Activated naive CD8-positive, alpha-beta T cell treated with anti-CD3 and anti-CD28 coated beads for 36 hours (primary cell): ENCODE measurements around the gene ARHGEF4. TPM values are rescaled to one million over a fixed set of nuclear protein-coding genes. Genes with fewer than 3 reads are reported as not detected.

Experiments
- DNase-seq: peaks from one replicate; pipeline ENCODE4 v3.0.0; 2021
- H3K27ac Mint-ChIP-seq: one replicate; pipeline ENCODE4 v1.8.0; 2022; ENCODE audit warnings: mild to moderate bottlenecking, moderate library complexity, mixed read lengths
- H3K27me3 Mint-ChIP-seq: one replicate; pipeline ENCODE4 v1.8.0; 2022; ENCODE audit warnings: mild to moderate bottlenecking, mixed read lengths
- H3K36me3 Mint-ChIP-seq: one replicate; pipeline ENCODE4 v1.8.0; 2021; ENCODE audit warnings: mild to moderate bottlenecking, mixed read lengths
- H3K4me1 Mint-ChIP-seq: one replicate; pipeline ENCODE4 v1.8.0; 2021; ENCODE audit warnings: mixed read lengths
- H3K4me3 Mint-ChIP-seq: one replicate; pipeline ENCODE4 v1.8.0; 2022; ENCODE audit warnings: mild to moderate bottlenecking, moderate library complexity, mixed read lengths
- H3K9me3 Mint-ChIP-seq: one replicate; pipeline ENCODE4 v1.8.0; 2022; ENCODE audit warnings: mixed read lengths
- total RNA-seq, 2 experiments: library from RNA; stranded (reverse); gene quantifications; one replicate each; pipeline ENCODE4 v1.2.3, GENCODE V29; 2021

ARHGEF4 gene
- total RNA-seq, 2 experiments from 2014 or later = 2.8 to 3.3 TPM

- Mint-ChIP-seq H3K27ac (peak overlapping the region; percentile 93), H3K4me1 (peaks cover 23% of the 10 kb centered on the region), H3K4me3 (peak overlapping the region; percentile 4), H3K9me3 (no peaks in the 10 kb centered on the region), H3K27me3 (peaks cover 4% of the 10 kb centered on the region), H3K36me3 (no peaks in the 10 kb centered on the region)
- DNase-seq = peak; percentile 76
Measured at GRCh38 chr2:130824492-130825061, 12.1 kb upstream of the ARHGEF4 start.

- Mint-ChIP-seq H3K4me3 (no peak overlapping the region), H3K9me3 (no peaks in the 10 kb centered on the region), H3K27me3 (peaks cover 4% of the 10 kb centered on the region), H3K4me1 (peaks cover 23% of the 10 kb centered on the region), H3K36me3 (no peaks in the 10 kb centered on the region), H3K27ac (no peak overlapping the region)
- DNase-seq = no peak
Measured at GRCh38 chr2:130825231-130825965, 11.3 kb upstream of the ARHGEF4 start.

- no peaks in the 10 kb centered on the region for H3K36me3 Mint-ChIP-seq
- H3K27ac Mint-ChIP-seq = no peak overlapping the region
- no peaks in the 10 kb centered on the region for H3K9me3 Mint-ChIP-seq
- no peak for DNase-seq
- H3K4me1 Mint-ChIP-seq = peaks cover 23% of the 10 kb centered on the region
- no peak overlapping the region for H3K4me3 Mint-ChIP-seq
- peaks cover 4% of the 10 kb centered on the region for H3K27me3 Mint-ChIP-seq
Measured at GRCh38 chr2:130825966-130826253, 10.8 kb upstream of the ARHGEF4 start.

- Mint-ChIP-seq H3K36me3 (no peaks in the 10 kb centered on the region), H3K4me1 (peaks cover 23% of the 10 kb centered on the region), H3K9me3 (no peaks in the 10 kb centered on the region), H3K27me3 (peaks cover 4% of the 10 kb centered on the region), H3K4me3 (no peak overlapping the region), H3K27ac (no peak overlapping the region)
- DNase-seq = no peak
Measured at GRCh38 chr2:130826419-130826818, 10.3 kb upstream of the ARHGEF4 start.

- Mint-ChIP-seq H3K27ac (no peak overlapping the region), H3K4me3 (no peak overlapping the region), H3K4me1 (peaks cover 23% of the 10 kb centered on the region), H3K9me3 (no peaks in the 10 kb centered on the region), H3K27me3 (peaks cover 4% of the 10 kb centered on the region), H3K36me3 (no peaks in the 10 kb centered on the region)
- no peak for DNase-seq
Measured at GRCh38 chr2:130826821-130827501, 9.8 kb upstream of the ARHGEF4 start.

- Mint-ChIP-seq H3K36me3 (no peaks in the 10 kb centered on the region), H3K9me3 (no peaks in the 10 kb centered on the region), H3K27me3 (peaks cover 4% of the 10 kb centered on the region), H3K4me3 (no peak overlapping the region), H3K27ac (no peak overlapping the region), H3K4me1 (peaks cover 23% of the 10 kb centered on the region)
- DNase-seq = no peak
Measured at GRCh38 chr2:130827502-130828251, 9.0 kb upstream of the ARHGEF4 start.

GRCh38 chr2:130828461-130828860, 8.3 kb upstream of the ARHGEF4 start:
- peaks cover 9% of the 10 kb centered on the region for H3K27me3 Mint-ChIP-seq
- no peaks in the 10 kb centered on the region for H3K9me3 Mint-ChIP-seq
- no peaks in the 10 kb centered on the region for H3K36me3 Mint-ChIP-seq
- H3K27ac Mint-ChIP-seq = no peak overlapping the region
- DNase-seq = no peak
- peaks cover 17% of the 10 kb centered on the region for H3K4me1 Mint-ChIP-seq
- no peak overlapping the region for H3K4me3 Mint-ChIP-seq

- DNase-seq = no peak
- Mint-ChIP-seq H3K27ac (no peak overlapping the region), H3K4me1 (peaks cover 12% of the 10 kb centered on the region), H3K27me3 (peaks cover 14% of the 10 kb centered on the region), H3K4me3 (no peak overlapping the region), H3K36me3 (no peaks in the 10 kb centered on the region), H3K9me3 (no peaks in the 10 kb centered on the region)
Measured at GRCh38 chr2:130829015-130829414, 7.7 kb upstream of the ARHGEF4 start.

GRCh38 chr2:130830538-130830937, 6.2 kb upstream of the ARHGEF4 start:
- H3K4me3 Mint-ChIP-seq = no peak overlapping the region
- H3K4me1 Mint-ChIP-seq = no peaks in the 10 kb centered on the region
- no peaks in the 10 kb centered on the region for H3K9me3 Mint-ChIP-seq
- H3K27me3 Mint-ChIP-seq = peaks cover 26% of the 10 kb centered on the region
- no peak overlapping the region for H3K27ac Mint-ChIP-seq
- DNase-seq = no peak
- no peaks in the 10 kb centered on the region for H3K36me3 Mint-ChIP-seq

- Mint-ChIP-seq H3K4me1 (no peaks in the 10 kb centered on the region), H3K4me3 (no peak overlapping the region), H3K27ac (no peak overlapping the region), H3K36me3 (no peaks in the 10 kb centered on the region), H3K9me3 (no peaks in the 10 kb centered on the region), H3K27me3 (peaks cover 34% of the 10 kb centered on the region)
- DNase-seq = no peak
Measured at GRCh38 chr2:130831356-130831755, 5.4 kb upstream of the ARHGEF4 start.

GRCh38 chr2:130832296-130832940, 4.3 kb upstream of the ARHGEF4 start:
- DNase-seq = no peak
- Mint-ChIP-seq H3K9me3 (no peaks in the 10 kb centered on the region), H3K27me3 (peaks cover 36% of the 10 kb centered on the region), H3K27ac (no peak overlapping the region), H3K4me1 (no peaks in the 10 kb centered on the region), H3K4me3 (no peak overlapping the region), H3K36me3 (no peaks in the 10 kb centered on the region)

- Mint-ChIP-seq H3K27me3 (peaks cover 52% of the 10 kb centered on the region), H3K9me3 (no peaks in the 10 kb centered on the region), H3K4me1 (no peaks in the 10 kb centered on the region), H3K36me3 (no peaks in the 10 kb centered on the region), H3K4me3 (no peak overlapping the region), H3K27ac (no peak overlapping the region)
- no peak for DNase-seq
Measured at GRCh38 chr2:130834091-130834930, 2.4 kb upstream of the ARHGEF4 start.

GRCh38 chr2:130834931-130835765, 1.6 kb upstream of the ARHGEF4 start:
- DNase-seq = no peak
- H3K27me3 Mint-ChIP-seq = peaks cover 53% of the 10 kb centered on the region
- H3K9me3 Mint-ChIP-seq = no peaks in the 10 kb centered on the region
- H3K4me1 Mint-ChIP-seq = no peaks in the 10 kb centered on the region
- H3K27ac Mint-ChIP-seq = no peak overlapping the region
- H3K4me3 Mint-ChIP-seq = no peak overlapping the region
- H3K36me3 Mint-ChIP-seq = no peaks in the 10 kb centered on the region

GRCh38 chr2:130835766-130836015, 1.0 kb upstream of the ARHGEF4 start:
- H3K4me1 Mint-ChIP-seq = no peaks in the 10 kb centered on the region
- no peaks in the 10 kb centered on the region for H3K36me3 Mint-ChIP-seq
- H3K27me3 Mint-ChIP-seq = peaks cover 53% of the 10 kb centered on the region
- no peak for DNase-seq
- H3K4me3 Mint-ChIP-seq = no peak overlapping the region
- H3K27ac Mint-ChIP-seq = no peak overlapping the region
- no peaks in the 10 kb centered on the region for H3K9me3 Mint-ChIP-seq
